GM19395 (cell line): ENCODE measurements around the gene CENPVL1.
"Not testable (repeated sequence)": the region's sequence is repeated elsewhere in the genome, so short reads cannot be mapped to it uniquely, and the experiment has no call there.

Experiments used
- ATAC-seq: cut with Tn5 transposase; IDR thresholded peaks from one replicate; pipeline ENCODE4 v1.9.1; 2021; ENCODE audit warnings: mild to moderate bottlenecking, moderate library complexity; ENCODE audit not compliant: unreplicated experiment

Gene CENPVL1

GRCh38 chrX:51710277-51711164, at the start of gene CENPVL1:
Gene CENPVL1, plus strand, starts transcription at chrX:51710512. Its CDS starts 0 bp downstream, at chrX:51710512.
- not testable (repeated sequence) for ATAC-seq

- no peak for ATAC-seq
Measured at GRCh38 chrX:51665981-51666380, 44.3 kb upstream of the CENPVL1 start.

- not testable (repeated sequence) for ATAC-seq
Measured at GRCh38 chrX:51679689-51680433, 30.5 kb upstream of the CENPVL1 start.

- not testable (repeated sequence) for ATAC-seq
Measured at GRCh38 chrX:51681808-51682719, 28.2 kb upstream of the CENPVL1 start.

- not testable (repeated sequence) for ATAC-seq
Measured at GRCh38 chrX:51682720-51683062, 27.6 kb upstream of the CENPVL1 start, which contains the start of gene CENPVL2. Gene CENPVL2, minus strand, starts transcription at chrX:51682831. Its CDS starts 0 bp downstream, at chrX:51682831.

- ATAC-seq: no peak
Measured at GRCh38 chrX:51694254-51694653, 16.1 kb upstream of the CENPVL1 start.

- no peak for ATAC-seq
Measured at GRCh38 chrX:51697397-51697796, 12.9 kb upstream of the CENPVL1 start.

GRCh38 chrX:51712943-51713647, 2.8 kb downstream of the CENPVL1 start:
- ATAC-seq: not testable (repeated sequence)

GRCh38 chrX:51728202-51728601, 17.9 kb downstream of the CENPVL1 start:
- no peak for ATAC-seq

- no peak for ATAC-seq
Measured at GRCh38 chrX:51737091-51737490, 26.8 kb downstream of the CENPVL1 start.

- no peak for ATAC-seq
Measured at GRCh38 chrX:51742586-51742985, 32.3 kb downstream of the CENPVL1 start.

GRCh38 chrX:51743179-51743957, 33.1 kb downstream of the CENPVL1 start, which contains the start of gene GSPT2:
Gene GSPT2, plus strand, starts transcription at chrX:51743442. Its CDS starts 185 bp downstream, at chrX:51743627.
- ATAC-seq: peak; percentile 90

GRCh38 chrX:51747671-51748070, 37.4 kb downstream of the CENPVL1 start:
- ATAC-seq: no peak

GRCh38 chrX:51759055-51759839, 48.9 kb downstream of the CENPVL1 start:
- no peak for ATAC-seq

- ATAC-seq: no peak
Measured at GRCh38 chrX:51760657-51761056, 50.3 kb downstream of the CENPVL1 start.
